Choroid plexus epithelial cell (primary cell): ENCODE results near the gene ASXL1.
"Not testable (repeated sequence)": the region's sequence is repeated elsewhere in the genome, so short reads cannot be mapped to it uniquely, and the experiment has no call there.

ENCODE experiments used
- DNase-seq: peaks from one replicate; pipeline ENCODE4 v3.0.0-alpha.2; 2010; ENCODE audit warnings: low read depth
- H3K4me3 ChIP-seq: 2 replicates; pipeline ENCODE4 v1.5.1; 2011; ENCODE audit warnings: low read depth, mild to moderate bottlenecking, control low read depth, low read length, moderate library complexity
- TF ChIP-seq, protein P1 (sequence below): conservative IDR thresholded peaks from 2 replicates; pipeline ENCODE4 v1.5.1; 2011; ENCODE audit warnings: low read depth, mild to moderate bottlenecking, control low read depth, inconsistent platforms, low read length, moderate library complexity

Gene ASXL1

DNA sequence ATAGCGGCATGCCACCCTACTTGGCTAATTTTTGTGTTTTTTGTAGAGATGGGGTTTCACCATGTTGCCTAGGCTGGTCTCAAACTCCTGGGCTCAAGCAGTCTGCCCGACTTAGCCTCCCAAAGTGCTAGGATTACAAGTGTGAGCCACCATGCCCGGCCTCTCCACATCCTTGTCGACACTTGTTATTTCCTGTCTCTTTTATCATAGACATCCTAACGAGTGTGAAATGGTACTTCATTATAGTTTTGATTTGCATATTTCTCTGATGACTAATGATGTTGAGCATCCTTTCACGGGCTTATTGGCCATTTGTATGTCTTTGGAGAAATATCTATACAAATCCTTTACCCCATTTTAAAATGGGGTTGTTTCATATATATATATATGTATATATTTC is 39.0 kb upstream of the ASXL1 start:
- TF ChIP-seq, protein P1, sequence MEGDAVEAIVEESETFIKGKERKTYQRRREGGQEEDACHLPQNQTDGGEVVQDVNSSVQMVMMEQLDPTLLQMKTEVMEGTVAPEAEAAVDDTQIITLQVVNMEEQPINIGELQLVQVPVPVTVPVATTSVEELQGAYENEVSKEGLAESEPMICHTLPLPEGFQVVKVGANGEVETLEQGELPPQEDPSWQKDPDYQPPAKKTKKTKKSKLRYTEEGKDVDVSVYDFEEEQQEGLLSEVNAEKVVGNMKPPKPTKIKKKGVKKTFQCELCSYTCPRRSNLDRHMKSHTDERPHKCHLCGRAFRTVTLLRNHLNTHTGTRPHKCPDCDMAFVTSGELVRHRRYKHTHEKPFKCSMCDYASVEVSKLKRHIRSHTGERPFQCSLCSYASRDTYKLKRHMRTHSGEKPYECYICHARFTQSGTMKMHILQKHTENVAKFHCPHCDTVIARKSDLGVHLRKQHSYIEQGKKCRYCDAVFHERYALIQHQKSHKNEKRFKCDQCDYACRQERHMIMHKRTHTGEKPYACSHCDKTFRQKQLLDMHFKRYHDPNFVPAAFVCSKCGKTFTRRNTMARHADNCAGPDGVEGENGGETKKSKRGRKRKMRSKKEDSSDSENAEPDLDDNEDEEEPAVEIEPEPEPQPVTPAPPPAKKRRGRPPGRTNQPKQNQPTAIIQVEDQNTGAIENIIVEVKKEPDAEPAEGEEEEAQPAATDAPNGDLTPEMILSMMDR: no peak
- no peak for DNase-seq
- no peak overlapping the region for H3K4me3 ChIP-seq

DNA sequence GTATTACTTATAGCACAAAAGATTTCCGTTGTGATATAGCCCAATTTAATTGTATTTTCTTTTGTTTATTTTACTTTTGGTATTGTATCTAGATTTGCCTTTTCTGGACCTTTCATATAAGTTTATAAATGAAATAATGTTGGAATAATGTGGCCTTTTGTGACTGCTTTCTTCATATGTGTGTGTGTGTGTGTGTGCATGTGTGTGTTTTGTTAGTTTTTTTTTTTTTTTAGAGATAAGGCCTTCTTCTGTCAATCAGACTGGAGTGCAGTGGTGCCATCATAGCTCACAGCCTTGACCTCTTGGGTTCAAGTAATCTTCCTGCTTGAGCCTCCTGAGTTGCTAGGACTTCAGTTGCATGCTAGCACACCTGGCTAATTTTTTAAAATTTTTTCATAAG is 37.8 kb upstream of the ASXL1 start:
- DNase-seq: no peak
- TF ChIP-seq, protein P1: no peak
- no peak overlapping the region for H3K4me3 ChIP-seq

DNA sequence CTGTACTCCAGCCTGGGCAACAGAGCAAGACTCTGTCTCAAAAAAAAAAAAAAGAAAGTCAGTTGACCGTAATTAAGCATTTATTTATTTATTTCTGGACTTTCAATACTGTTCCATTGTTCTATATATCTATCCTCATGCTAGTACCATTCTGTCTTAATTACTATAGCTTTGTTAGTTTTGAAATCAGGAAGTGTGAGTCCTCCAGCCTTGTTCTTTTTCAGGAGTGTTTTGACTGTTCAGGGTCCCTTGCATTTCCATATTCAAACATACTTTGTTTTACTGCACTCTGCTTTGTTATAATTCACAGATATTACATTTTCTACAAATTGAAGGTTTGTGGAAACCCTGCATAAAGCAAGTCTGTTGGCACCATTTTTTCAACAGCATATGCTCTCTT is 36.7 kb upstream of the ASXL1 start:
- H3K4me3 ChIP-seq: no peak overlapping the region
- no peak for DNase-seq
- TF ChIP-seq, protein P1: no peak

DNA sequence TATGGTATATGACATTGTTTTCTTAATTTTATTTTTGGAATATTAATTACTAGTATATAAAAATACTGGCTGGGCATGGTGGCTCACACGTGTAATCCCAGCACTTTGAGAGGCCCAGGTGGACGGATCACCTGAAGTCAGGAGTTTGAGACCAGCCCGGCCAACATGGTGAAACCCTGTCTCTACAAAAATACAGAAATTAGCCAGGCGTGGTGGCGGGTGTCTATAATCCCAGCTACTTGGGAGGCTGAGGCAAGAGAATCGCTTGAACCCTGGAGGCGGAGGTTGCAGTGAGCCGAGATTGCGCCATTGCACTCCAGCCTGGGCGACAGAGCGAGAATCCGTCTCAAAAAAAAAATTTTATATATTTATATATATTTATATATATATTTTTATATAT is 35.9 kb upstream of the ASXL1 start:
- H3K4me3 ChIP-seq, DNase-seq: not testable (repeated sequence)

DNA sequence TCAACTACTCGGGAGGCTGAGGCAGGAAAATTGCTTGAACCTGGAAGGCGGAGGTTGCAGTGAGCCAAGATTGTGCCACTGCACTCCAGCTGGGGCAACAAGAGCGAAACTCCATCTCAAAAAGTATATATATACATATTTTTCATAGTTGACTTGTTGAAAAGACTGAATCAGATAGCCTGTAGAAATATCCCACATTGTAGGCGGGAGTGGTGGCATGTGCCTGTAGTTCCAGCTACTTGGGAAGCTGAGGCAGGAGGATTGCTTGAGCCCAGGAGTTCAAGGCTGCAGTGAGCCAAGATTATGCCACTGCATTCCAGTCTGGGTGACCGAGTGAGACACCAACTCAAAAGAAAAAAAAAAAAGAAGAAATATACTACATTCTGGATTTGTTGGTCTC is 34.4 kb upstream of the ASXL1 start:
- DNase-seq, H3K4me3 ChIP-seq: not testable (repeated sequence)

DNA sequence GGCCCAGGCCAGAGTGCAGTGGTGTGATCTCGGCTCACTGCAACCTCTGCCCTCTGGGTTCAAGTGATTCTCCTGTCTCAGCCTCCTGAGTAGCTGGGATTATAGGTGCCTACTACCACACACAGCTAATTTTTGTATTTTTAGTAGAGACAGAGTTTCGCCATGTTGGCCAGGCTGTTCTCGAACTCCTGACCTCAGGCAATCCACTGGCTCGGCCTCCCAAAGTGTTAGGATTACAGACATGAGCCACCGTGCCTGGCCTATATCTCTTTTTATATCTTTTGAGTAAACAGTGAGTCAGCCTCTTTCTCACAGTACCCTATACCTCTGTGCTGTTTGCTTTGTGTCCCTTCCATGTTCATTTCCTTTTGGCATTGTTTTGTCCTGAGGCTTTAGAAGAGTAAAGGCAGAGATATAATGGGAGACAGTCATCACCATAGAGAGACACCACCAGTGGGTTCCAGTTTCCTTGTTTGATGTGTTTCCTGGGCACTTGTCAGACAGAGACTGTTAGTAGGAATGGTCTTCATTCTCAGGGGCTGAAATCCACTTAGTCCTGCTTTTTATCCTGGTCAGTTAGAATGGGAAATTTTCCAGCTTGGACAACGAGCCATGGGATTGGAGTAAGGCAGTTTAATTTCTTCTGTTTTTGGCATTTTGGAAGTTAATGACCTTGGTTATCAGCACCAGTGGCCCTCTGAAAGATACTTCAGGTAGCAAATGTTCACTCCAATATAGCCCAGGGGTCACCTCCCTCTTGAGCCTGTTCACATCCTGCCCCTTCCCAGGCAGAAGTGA is 32.2 kb upstream of the ASXL1 start:
- H3K4me3 ChIP-seq: no peak overlapping the region
- TF ChIP-seq, protein P1: no peak
- DNase-seq: peak; percentile 72

DNA sequence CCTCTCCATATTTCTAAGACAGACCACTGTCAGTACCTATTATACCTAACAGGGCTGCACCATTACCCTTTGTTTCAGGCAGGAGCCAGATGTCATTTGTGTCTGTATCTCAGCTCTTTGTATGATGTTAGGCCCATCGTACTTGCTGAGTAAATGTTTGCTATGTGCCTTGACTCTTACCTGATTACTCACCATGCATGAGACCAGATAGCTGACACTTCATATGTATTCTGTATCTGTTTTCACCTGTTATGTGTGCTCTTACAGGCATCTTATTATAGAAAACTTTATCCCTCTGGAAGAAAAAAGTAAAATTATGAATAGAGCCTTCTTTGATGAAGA is 31.7 kb upstream of the ASXL1 start:
- H3K4me3 ChIP-seq: no peak overlapping the region
- DNase-seq: peak; percentile 26
- TF ChIP-seq, protein P1: no peak

DNA sequence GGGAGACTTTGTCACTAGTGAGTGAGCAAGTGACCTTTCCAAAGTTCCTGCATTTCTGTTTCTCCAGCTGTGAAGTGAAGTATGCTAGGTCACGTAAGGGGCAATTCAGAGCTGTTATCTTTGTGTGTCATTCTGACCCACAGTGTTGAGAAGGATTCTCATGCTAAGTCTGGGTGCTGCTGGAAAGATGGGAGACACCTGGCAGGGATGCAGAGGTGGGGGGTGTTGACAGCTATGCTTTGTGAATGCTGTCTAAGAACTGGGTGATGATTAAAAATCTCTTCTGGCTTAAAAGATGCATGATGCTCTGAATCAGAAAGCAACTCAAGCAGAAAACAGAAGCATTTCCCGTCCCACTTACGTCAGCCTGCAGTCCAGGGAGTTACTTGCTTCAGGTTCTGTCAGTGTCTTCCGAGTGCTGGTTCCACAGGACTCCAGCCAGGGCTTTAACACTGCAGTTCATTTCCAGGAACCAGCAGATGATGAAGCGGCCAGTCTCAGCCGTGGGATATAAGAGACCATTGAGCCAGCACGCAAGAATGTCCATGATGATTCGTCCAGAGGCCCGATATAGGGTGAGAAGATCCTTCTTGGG is 30.9 kb upstream of the ASXL1 start:
- TF ChIP-seq, protein P1: no peak
- H3K4me3 ChIP-seq: no peak overlapping the region
- peak; percentile 89 for DNase-seq
